ENCODE results near the gene WWOX. TPM values are rescaled to one million over a fixed set of nuclear protein-coding genes. Genes with fewer than 3 reads are reported as not detected.

Gene WWOX
- polyA plus RNA-seq, 1 donor (not counting 4 experiments of a cell fraction or from before 2014, with no cell fraction given), result 5.1 TPM

- peaks cover 4% of the 10 kb centered on the region for H3K27me3 ChIP-seq (ENCODE audit: control insufficient read depth, extremely low read depth, insufficient read depth, low read length)
- H3K36me3 ChIP-seq (ENCODE audit: control insufficient read depth in 2 of 2, extremely low read depth in 1 of 2, insufficient read depth in 2 of 2, low read length in 2 of 2), result no peaks in the 10 kb centered on the region
- no peak overlapping the region for H3K27ac ChIP-seq (ENCODE audit: control insufficient read depth, insufficient read depth, low read length)
- H3K9me1 ChIP-seq (ENCODE audit: control insufficient read depth, extremely low read depth, insufficient read depth, low read length), result no peaks in the 10 kb centered on the region
- no peaks in the 10 kb centered on the region for H3K9me3 ChIP-seq (ENCODE audit: control insufficient read depth, low read depth, low read length)
- H3K4me3 ChIP-seq (ENCODE audit: control insufficient read depth in 2 of 3, extremely low read depth in 1 of 3, insufficient read depth in 2 of 3, low read depth in 1 of 3, low read length in 3 of 3), result no peak overlapping the region
- DNase-seq (ENCODE audit: low read depth, low spot score) (no peak), FAIRE-seq (no peak)
- H2AFZ ChIP-seq (ENCODE audit: control insufficient read depth, low read length), result no peak overlapping the region
- H3K4me1 ChIP-seq (ENCODE audit: control insufficient read depth, extremely low read depth, insufficient read depth, low read length), result no peaks in the 10 kb centered on the region
- no peaks in the 10 kb centered on the region for H3K79me2 ChIP-seq (ENCODE audit: control insufficient read depth, insufficient read depth, low read length)
- no peaks in the 10 kb centered on the region for H4K20me1 ChIP-seq (ENCODE audit: control insufficient read depth, extremely low read depth, insufficient read depth, low read length)
- H3K9ac ChIP-seq (ENCODE audit: control insufficient read depth, extremely low read depth, insufficient read depth, low read length), result no peak overlapping the region
- no peak overlapping the region for H3K4me2 ChIP-seq (ENCODE audit: control insufficient read depth, extremely low read depth, insufficient read depth, low read depth, low read length)
- dilution Hi-C loops (cut with MboI; ENCODE audit: extremely low pct_ligation_motif_present, low sequenced_read_pairs), result no loop called here
- TF ChIP-seq CTCF (optimal IDR thresholded peaks at IDR 0.05 in 1 of 3, IDR thresholded peaks at IDR 0.05 in 1 of 3, conservative IDR thresholded peaks at IDR 0.05 in 1 of 3; ENCODE audit: extremely low read depth in 1 of 3, insufficient read depth in 2 of 3, low read length in 3 of 3), result no peak
- TF ChIP-seq EZH2 (IDR thresholded peaks at IDR 0.05; ENCODE audit: low read length), result no peak
Observed at GRCh38 chr16:79139799-79140198, 1040.3 kb downstream of the WWOX start.

DNA sequence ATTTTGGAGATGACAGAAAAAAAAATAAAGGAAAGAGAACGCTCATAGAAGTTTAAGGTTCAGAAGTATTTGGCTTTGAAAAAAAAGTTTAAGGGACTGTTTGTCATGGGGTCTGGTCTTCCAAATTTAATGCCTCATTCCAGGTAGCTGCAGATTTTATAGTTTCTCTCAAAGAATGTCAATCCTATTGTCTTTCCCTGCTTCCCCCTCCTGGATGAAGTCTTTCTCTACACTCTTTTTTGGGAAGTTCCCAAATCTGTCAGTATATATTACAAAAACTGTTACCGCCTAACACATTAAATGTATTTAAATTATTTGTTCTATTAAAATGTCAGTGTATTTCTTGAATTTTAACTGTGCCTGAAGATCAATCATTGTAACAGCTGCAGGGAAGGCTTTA is 1043.6 kb downstream of the WWOX start:
- H3K36me3 ChIP-seq (ENCODE audit: control insufficient read depth in 2 of 2, extremely low read depth in 1 of 2, insufficient read depth in 2 of 2, low read length in 2 of 2), result no peaks in the 10 kb centered on the region
- no peaks in the 10 kb centered on the region for H3K4me1 ChIP-seq (ENCODE audit: control insufficient read depth, extremely low read depth, insufficient read depth, low read length)
- dilution Hi-C loops (cut with MboI; ENCODE audit: extremely low pct_ligation_motif_present, low sequenced_read_pairs), result no loop called here
- H3K79me2 ChIP-seq (ENCODE audit: control insufficient read depth, insufficient read depth, low read length), result no peaks in the 10 kb centered on the region
- H3K9ac ChIP-seq (ENCODE audit: control insufficient read depth, extremely low read depth, insufficient read depth, low read length), result no peak overlapping the region
- H4K20me1 ChIP-seq (ENCODE audit: control insufficient read depth, extremely low read depth, insufficient read depth, low read length), result no peaks in the 10 kb centered on the region
- no peaks in the 10 kb centered on the region for H3K9me3 ChIP-seq (ENCODE audit: control insufficient read depth, low read depth, low read length)
- no peaks in the 10 kb centered on the region for H3K9me1 ChIP-seq (ENCODE audit: control insufficient read depth, extremely low read depth, insufficient read depth, low read length)
- H3K4me2 ChIP-seq (ENCODE audit: control insufficient read depth, extremely low read depth, insufficient read depth, low read depth, low read length), result no peak overlapping the region
- FAIRE-seq (no peak), DNase-seq (ENCODE audit: low read depth, low spot score) (no peak)
- H3K27ac ChIP-seq (ENCODE audit: control insufficient read depth, insufficient read depth, low read length), result no peak overlapping the region
- TF ChIP-seq CTCF (optimal IDR thresholded peaks at IDR 0.05 in 1 of 3, IDR thresholded peaks at IDR 0.05 in 1 of 3, conservative IDR thresholded peaks at IDR 0.05 in 1 of 3; ENCODE audit: extremely low read depth in 1 of 3, insufficient read depth in 2 of 3, low read length in 3 of 3) (no peak), EZH2 (IDR thresholded peaks at IDR 0.05; ENCODE audit: low read length) (no peak)
- H3K27me3 ChIP-seq (ENCODE audit: control insufficient read depth, extremely low read depth, insufficient read depth, low read length), result peaks cover 4% of the 10 kb centered on the region
- H2AFZ ChIP-seq (ENCODE audit: control insufficient read depth, low read length), result no peak overlapping the region
- H3K4me3 ChIP-seq (ENCODE audit: control insufficient read depth in 2 of 3, extremely low read depth in 1 of 3, insufficient read depth in 2 of 3, low read depth in 1 of 3, low read length in 3 of 3), result no peak overlapping the region

All from keratinocyte (primary cell).